HEK293 (cell line): ENCODE data around the gene PIGP.
A peak's percentile ranks its signal among the peaks of the same experiment; 100 is the strongest.

Experiments
- FEZF1 ChIP-seq: fragments of 450-650 bp; formaldehyde crosslinking; IDR thresholded peaks from 2 replicates; pipeline ENCODE4 v1.5.1; 2016; ENCODE audit warnings: missing biosample characterization, missing genetic modification characterization
- GLIS1 ChIP-seq: fragments of 450-650 bp; formaldehyde crosslinking; IDR thresholded peaks from 2 replicates; pipeline ENCODE4 v1.5.1; 2016; ENCODE audit warnings: missing biosample characterization, missing genetic modification characterization
- MEIS1 ChIP-seq: sonication (generic); formaldehyde crosslinking; IDR thresholded peaks from 2 replicates; pipeline ENCODE4 v1.8.1; 2022; ENCODE audit warnings: missing genetic modification reagents, mild to moderate bottlenecking, borderline replicate concordance
- SCRT2 ChIP-seq: fragments of 450-650 bp; formaldehyde crosslinking; IDR thresholded peaks from 2 replicates; pipeline ENCODE4 v1.5.1; 2016; ENCODE audit warnings: missing biosample characterization, missing genetic modification characterization
- SETDB1 ChIP-seq: IDR thresholded peaks from one replicate; pipeline ENCODE4 v1.6.1; 2017; ENCODE audit warnings: mild to moderate bottlenecking, low read length, moderate library complexity, mixed read lengths; ENCODE audit not compliant: insufficient read length
- TCF7L2 ChIP-seq: IDR thresholded peaks from 2 replicates; pipeline ENCODE4 v1.6.1; 2011; ENCODE audit warnings: low read depth, mild to moderate bottlenecking, inconsistent platforms, low read length, moderate library complexity, borderline replicate concordance
- ZBTB17 ChIP-seq: fragments of 450-650 bp; formaldehyde crosslinking; IDR thresholded peaks from 2 replicates; pipeline ENCODE4 v1.5.1; 2016; ENCODE audit warnings: missing biosample characterization, missing genetic modification characterization
- ZEB2 ChIP-seq: fragments of 450-650 bp; formaldehyde crosslinking; IDR thresholded peaks from 2 replicates; pipeline ENCODE4 v1.5.1; 2016; ENCODE audit warnings: missing biosample characterization, missing genetic modification characterization
- ZFHX2 ChIP-seq: fragments of 450-650 bp; formaldehyde crosslinking; conservative IDR thresholded peaks from 2 replicates; pipeline ENCODE4 v1.5.1; 2016; ENCODE audit warnings: missing biosample characterization, missing genetic modification characterization
- ZFP37 ChIP-seq: fragments of 450-650 bp; formaldehyde crosslinking; IDR thresholded peaks from 2 replicates; pipeline ENCODE4 v1.5.1; 2016; ENCODE audit warnings: missing biosample characterization, missing genetic modification characterization
- ZNF2 ChIP-seq: fragments of 450-650 bp; formaldehyde crosslinking; IDR thresholded peaks from 2 replicates; pipeline ENCODE4 v1.5.1; 2016; ENCODE audit warnings: missing biosample characterization, missing genetic modification characterization
- ZNF214 ChIP-seq: fragments of 450-650 bp; formaldehyde crosslinking; IDR thresholded peaks from 2 replicates; pipeline ENCODE4 v1.5.1; 2017; ENCODE audit warnings: missing biosample characterization, mild to moderate bottlenecking, missing genetic modification characterization, borderline replicate concordance
- ZNF24 ChIP-seq: fragments of 450-650 bp; formaldehyde crosslinking; IDR thresholded peaks from 2 replicates; pipeline ENCODE4 v1.5.1; 2016; ENCODE audit warnings: missing biosample characterization, missing genetic modification characterization
- ZNF324 ChIP-seq: fragments of 450-650 bp; formaldehyde crosslinking; IDR thresholded peaks from 2 replicates; pipeline ENCODE4 v1.5.1; 2016; ENCODE audit warnings: missing biosample characterization, missing genetic modification characterization
- ZNF416 ChIP-seq: fragments of 450-650 bp; formaldehyde crosslinking; IDR thresholded peaks from 2 replicates; pipeline ENCODE4 v1.5.1; 2016; ENCODE audit warnings: missing biosample characterization, missing genetic modification characterization
- ZNF529 ChIP-seq: fragments of 450-650 bp; formaldehyde crosslinking; IDR thresholded peaks from 2 replicates; pipeline ENCODE4 v1.5.1; 2017; ENCODE audit warnings: missing genetic modification characterization, missing biosample characterization; ENCODE audit not compliant: insufficient replicate concordance
- ZNF549 ChIP-seq: fragments of 450-650 bp; IDR thresholded peaks from 2 replicates; pipeline ENCODE4 v1.5.1; 2018; ENCODE audit warnings: missing biosample characterization, missing genetic modification characterization, mild to moderate bottlenecking, inconsistent platforms, moderate library complexity
- ZNF600 ChIP-seq: fragments of 450-650 bp; formaldehyde crosslinking; IDR thresholded peaks from 2 replicates; pipeline ENCODE4 v1.5.1; 2016; ENCODE audit warnings: missing biosample characterization, missing genetic modification characterization
- ZNF610 ChIP-seq: fragments of 450-650 bp; formaldehyde crosslinking; IDR thresholded peaks from 2 replicates; pipeline ENCODE4 v1.5.1; 2016; ENCODE audit warnings: missing biosample characterization, missing genetic modification characterization, borderline replicate concordance
- ZNF654 ChIP-seq: fragments of 450-650 bp; formaldehyde crosslinking; IDR thresholded peaks from 2 replicates; pipeline ENCODE4 v1.5.1; 2016; ENCODE audit warnings: low read depth, missing biosample characterization, missing genetic modification characterization
- ZNF785 ChIP-seq: fragments of 450-650 bp; formaldehyde crosslinking; IDR thresholded peaks from 2 replicates; pipeline ENCODE4 v1.5.1; 2016; ENCODE audit warnings: missing biosample characterization, missing genetic modification characterization
- TF ChIP-seq, protein P1 (sequence below): fragments of 450-650 bp; formaldehyde crosslinking; IDR thresholded peaks from 2 replicates; pipeline ENCODE4 v1.5.1; 2016; ENCODE audit warnings: missing biosample characterization, missing genetic modification characterization
- TF ChIP-seq, protein P2 (sequence below): fragments of 450-650 bp; formaldehyde crosslinking; IDR thresholded peaks from 2 replicates; pipeline ENCODE4 v1.5.1; 2017; ENCODE audit warnings: missing biosample characterization, mild to moderate bottlenecking, missing genetic modification characterization, moderate library complexity
- TF ChIP-seq, protein P3 (sequence below): fragments of 450-650 bp; formaldehyde crosslinking; IDR thresholded peaks from 2 replicates; pipeline ENCODE4 v1.5.1; 2016; ENCODE audit warnings: missing biosample characterization, missing genetic modification characterization
- TF ChIP-seq, protein P4 (sequence below): fragments of 450-650 bp; formaldehyde crosslinking; IDR thresholded peaks from 2 replicates; pipeline ENCODE4 v1.5.1; 2016; ENCODE audit warnings: missing biosample characterization, missing genetic modification characterization
- TF ChIP-seq, protein P5 (sequence below): fragments of 450-650 bp; formaldehyde crosslinking; IDR thresholded peaks from 2 replicates; pipeline ENCODE4 v1.5.1; 2017; ENCODE audit warnings: missing biosample characterization, missing genetic modification characterization
- TF ChIP-seq, protein P6 (sequence below): fragments of 450-650 bp; formaldehyde crosslinking; IDR thresholded peaks from 2 replicates; pipeline ENCODE4 v1.5.1; 2016; ENCODE audit warnings: missing biosample characterization, missing genetic modification characterization

The PIGP gene

DNA sequence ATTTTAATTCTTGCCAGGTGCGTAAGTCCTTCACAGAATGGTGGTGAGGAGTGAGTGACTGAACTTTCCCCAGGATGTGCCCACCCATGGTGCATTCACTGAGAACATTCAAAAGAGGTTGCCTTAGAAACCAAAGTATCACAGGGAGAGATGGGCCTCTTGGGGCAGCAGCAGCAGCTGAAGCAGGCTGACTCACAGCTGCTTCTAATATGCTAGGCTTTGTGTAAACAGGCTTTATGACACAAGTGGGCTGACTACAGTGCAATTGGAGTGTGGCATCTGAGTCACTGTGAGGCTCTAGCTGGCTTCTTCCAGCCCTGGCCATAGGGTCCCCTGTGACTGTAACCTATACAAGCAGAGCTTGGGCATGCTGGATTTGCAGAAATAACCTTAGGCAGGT lies 12.6 kb downstream of the PIGP start (continued):
- TF ChIP-seq, protein P1, sequence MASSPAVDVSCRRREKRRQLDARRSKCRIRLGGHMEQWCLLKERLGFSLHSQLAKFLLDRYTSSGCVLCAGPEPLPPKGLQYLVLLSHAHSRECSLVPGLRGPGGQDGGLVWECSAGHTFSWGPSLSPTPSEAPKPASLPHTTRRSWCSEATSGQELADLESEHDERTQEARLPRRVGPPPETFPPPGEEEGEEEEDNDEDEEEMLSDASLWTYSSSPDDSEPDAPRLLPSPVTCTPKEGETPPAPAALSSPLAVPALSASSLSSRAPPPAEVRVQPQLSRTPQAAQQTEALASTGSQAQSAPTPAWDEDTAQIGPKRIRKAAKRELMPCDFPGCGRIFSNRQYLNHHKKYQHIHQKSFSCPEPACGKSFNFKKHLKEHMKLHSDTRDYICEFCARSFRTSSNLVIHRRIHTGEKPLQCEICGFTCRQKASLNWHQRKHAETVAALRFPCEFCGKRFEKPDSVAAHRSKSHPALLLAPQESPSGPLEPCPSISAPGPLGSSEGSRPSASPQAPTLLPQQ (tag by site-specific recombination) = peak; percentile 65
- TF ChIP-seq ZNF600 = peak; percentile 90
- TF ChIP-seq ZFP37 = no peak
- no peak for TF ChIP-seq ZNF416 (tag by site-specific recombination)
- peak; percentile 47; the same call in 1 of the 2 replicates for TF ChIP-seq SCRT2
- no peak for TF ChIP-seq ZNF214 (tag by site-specific recombination)
- TF ChIP-seq ZNF549 (tag by site-specific recombination) = no peak
- peak; percentile 20 for TF ChIP-seq SETDB1
- TF ChIP-seq ZNF24 = no peak; the same call in 1 of the 2 replicates
- TF ChIP-seq, protein P2, sequence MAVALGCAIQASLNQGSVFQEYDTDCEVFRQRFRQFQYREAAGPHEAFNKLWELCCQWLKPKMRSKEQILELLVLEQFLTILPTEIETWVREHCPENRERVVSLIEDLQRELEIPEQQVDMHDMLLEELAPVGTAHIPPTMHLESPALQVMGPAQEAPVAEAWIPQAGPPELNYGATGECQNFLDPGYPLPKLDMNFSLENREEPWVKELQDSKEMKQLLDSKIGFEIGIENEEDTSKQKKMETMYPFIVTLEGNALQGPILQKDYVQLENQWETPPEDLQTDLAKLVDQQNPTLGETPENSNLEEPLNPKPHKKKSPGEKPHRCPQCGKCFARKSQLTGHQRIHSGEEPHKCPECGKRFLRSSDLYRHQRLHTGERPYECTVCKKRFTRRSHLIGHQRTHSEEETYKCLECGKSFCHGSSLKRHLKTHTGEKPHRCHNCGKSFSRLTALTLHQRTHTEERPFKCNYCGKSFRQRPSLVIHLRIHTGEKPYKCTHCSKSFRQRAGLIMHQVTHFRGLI (tag by site-specific recombination) = peak; percentile 52; the same call in 1 of the 2 replicates
- TF ChIP-seq, protein P3, sequence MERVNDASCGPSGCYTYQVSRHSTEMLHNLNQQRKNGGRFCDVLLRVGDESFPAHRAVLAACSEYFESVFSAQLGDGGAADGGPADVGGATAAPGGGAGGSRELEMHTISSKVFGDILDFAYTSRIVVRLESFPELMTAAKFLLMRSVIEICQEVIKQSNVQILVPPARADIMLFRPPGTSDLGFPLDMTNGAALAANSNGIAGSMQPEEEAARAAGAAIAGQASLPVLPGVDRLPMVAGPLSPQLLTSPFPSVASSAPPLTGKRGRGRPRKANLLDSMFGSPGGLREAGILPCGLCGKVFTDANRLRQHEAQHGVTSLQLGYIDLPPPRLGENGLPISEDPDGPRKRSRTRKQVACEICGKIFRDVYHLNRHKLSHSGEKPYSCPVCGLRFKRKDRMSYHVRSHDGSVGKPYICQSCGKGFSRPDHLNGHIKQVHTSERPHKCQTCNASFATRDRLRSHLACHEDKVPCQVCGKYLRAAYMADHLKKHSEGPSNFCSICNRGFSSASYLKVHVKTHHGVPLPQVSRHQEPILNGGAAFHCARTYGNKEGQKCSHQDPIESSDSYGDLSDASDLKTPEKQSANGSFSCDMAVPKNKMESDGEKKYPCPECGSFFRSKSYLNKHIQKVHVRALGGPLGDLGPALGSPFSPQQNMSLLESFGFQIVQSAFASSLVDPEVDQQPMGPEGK (tag by site-specific recombination) = peak; percentile 43; the same call in 1 of the 2 replicates
- TF ChIP-seq ZNF610 (tag by site-specific recombination) = 0 out of 2 replicates have a peak, but pooled peaks have one; percentile 57
- TF ChIP-seq ZNF2 = 0 out of 2 replicates have a peak, but pooled peaks have one; percentile 30
- TF ChIP-seq ZNF654 (tag by site-specific recombination) = no peak
- TF ChIP-seq MEIS1 = no peak
- TF ChIP-seq ZNF324 (tag by site-specific recombination) = peak; percentile 90
- TF ChIP-seq ZFHX2 (tag by site-specific recombination) = peak; percentile 33; the same call in 1 of the 2 replicates
- TF ChIP-seq, protein P4, sequence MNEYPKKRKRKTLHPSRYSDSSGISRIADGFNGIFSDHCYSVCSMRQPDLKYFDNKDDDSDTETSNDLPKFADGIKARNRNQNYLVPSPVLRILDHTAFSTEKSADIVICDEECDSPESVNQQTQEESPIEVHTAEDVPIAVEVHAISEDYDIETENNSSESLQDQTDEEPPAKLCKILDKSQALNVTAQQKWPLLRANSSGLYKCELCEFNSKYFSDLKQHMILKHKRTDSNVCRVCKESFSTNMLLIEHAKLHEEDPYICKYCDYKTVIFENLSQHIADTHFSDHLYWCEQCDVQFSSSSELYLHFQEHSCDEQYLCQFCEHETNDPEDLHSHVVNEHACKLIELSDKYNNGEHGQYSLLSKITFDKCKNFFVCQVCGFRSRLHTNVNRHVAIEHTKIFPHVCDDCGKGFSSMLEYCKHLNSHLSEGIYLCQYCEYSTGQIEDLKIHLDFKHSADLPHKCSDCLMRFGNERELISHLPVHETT (tag by site-specific recombination) = peak; percentile 87
- TF ChIP-seq GLIS1 (tag by site-specific recombination) = peak; percentile 80
- peak; percentile 51 for TF ChIP-seq FEZF1 (tag by site-specific recombination)
- TF ChIP-seq ZNF529 (tag by site-specific recombination) = peak; percentile 11
- peak; percentile 85 for TF ChIP-seq ZEB2 (tag by site-specific recombination)
- TF ChIP-seq, protein P5, sequence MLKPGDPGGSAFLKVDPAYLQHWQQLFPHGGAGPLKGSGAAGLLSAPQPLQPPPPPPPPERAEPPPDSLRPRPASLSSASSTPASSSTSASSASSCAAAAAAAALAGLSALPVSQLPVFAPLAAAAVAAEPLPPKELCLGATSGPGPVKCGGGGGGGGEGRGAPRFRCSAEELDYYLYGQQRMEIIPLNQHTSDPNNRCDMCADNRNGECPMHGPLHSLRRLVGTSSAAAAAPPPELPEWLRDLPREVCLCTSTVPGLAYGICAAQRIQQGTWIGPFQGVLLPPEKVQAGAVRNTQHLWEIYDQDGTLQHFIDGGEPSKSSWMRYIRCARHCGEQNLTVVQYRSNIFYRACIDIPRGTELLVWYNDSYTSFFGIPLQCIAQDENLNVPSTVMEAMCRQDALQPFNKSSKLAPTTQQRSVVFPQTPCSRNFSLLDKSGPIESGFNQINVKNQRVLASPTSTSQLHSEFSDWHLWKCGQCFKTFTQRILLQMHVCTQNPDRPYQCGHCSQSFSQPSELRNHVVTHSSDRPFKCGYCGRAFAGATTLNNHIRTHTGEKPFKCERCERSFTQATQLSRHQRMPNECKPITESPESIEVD (tag by site-specific recombination) = 0 out of 2 replicates have a peak, but pooled peaks have one; percentile 23
- TF ChIP-seq, protein P6, sequence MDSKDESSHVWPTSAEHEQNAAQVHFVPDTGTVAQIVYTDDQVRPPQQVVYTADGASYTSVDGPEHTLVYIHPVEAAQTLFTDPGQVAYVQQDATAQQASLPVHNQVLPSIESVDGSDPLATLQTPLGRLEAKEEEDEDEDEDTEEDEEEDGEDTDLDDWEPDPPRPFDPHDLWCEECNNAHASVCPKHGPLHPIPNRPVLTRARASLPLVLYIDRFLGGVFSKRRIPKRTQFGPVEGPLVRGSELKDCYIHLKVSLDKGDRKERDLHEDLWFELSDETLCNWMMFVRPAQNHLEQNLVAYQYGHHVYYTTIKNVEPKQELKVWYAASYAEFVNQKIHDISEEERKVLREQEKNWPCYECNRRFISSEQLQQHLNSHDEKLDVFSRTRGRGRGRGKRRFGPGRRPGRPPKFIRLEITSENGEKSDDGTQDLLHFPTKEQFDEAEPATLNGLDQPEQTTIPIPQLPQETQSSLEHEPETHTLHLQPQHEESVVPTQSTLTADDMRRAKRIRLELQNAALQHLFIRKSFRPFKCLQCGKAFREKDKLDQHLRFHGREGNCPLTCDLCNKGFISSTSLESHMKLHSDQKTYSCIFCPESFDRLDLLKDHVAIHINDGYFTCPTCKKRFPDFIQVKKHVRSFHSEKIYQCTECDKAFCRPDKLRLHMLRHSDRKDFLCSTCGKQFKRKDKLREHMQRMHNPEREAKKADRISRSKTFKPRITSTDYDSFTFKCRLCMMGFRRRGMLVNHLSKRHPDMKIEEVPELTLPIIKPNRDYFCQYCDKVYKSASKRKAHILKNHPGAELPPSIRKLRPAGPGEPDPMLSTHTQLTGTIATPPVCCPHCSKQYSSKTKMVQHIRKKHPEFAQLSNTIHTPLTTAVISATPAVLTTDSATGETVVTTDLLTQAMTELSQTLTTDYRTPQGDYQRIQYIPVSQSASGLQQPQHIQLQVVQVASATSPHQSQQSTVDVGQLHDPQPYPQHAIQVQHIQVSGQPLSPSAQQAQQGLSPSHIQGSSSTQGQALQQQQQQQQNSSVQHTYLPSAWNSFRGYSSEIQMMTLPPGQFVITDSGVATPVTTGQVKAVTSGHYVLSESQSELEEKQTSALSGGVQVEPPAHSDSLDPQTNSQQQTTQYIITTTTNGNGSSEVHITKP (tag by site-specific recombination) = peak; percentile 69
- TF ChIP-seq TCF7L2 = no peak
- TF ChIP-seq ZNF785 = no peak
- peak; percentile 67 for TF ChIP-seq ZBTB17 (tag by site-specific recombination)
